Liver (tissue), 3 donors: ENCODE data around the gene PTPRN2.

ENCODE experiments used
- EGR1 ChIP-seq, 2 donors: IDR thresholded peaks; 2 replicates each; pipeline ENCODE4 v1.6.1; 2016 to 2018; ENCODE audit warnings: antibody characterized with exemption in 2 of 2, low read depth in 2 of 2
- FOXA1 ChIP-seq: IDR thresholded peaks from 2 replicates; pipeline ENCODE4 v1.6.1; 2016; ENCODE audit warnings: antibody characterized with exemption
- GABPA ChIP-seq, 2 donors: IDR thresholded peaks in 1 of 2; conservative IDR thresholded peaks in 1 of 2; 2 replicates each; pipeline ENCODE4 v1.6.1; 2016; ENCODE audit warnings: antibody characterized with exemption in 2 of 2, mild to moderate bottlenecking in 1 of 2, moderate library complexity in 1 of 2
- HNF4G ChIP-seq: IDR thresholded peaks from 2 replicates; pipeline ENCODE4 v1.6.1; 2016; ENCODE audit warnings: antibody characterized with exemption
- JUND ChIP-seq, 2 donors: IDR thresholded peaks; 2 replicates each; pipeline ENCODE4 v1.6.1; 2016; ENCODE audit warnings: antibody characterized with exemption in 2 of 2
- RAD21 ChIP-seq, 2 donors: IDR thresholded peaks; 2 replicates each; pipeline ENCODE4 v1.6.1; 2016; ENCODE audit warnings: antibody characterized with exemption in 2 of 2, mild to moderate bottlenecking in 2 of 2
- SP1 ChIP-seq: IDR thresholded peaks from 2 replicates; pipeline ENCODE4 v1.6.1; 2018; ENCODE audit warnings: antibody characterized with exemption, mild to moderate bottlenecking
- TAF1 ChIP-seq: conservative IDR thresholded peaks from 2 replicates; pipeline ENCODE4 v1.6.1; 2016; ENCODE audit warnings: antibody characterized with exemption, mild to moderate bottlenecking
- YY1 ChIP-seq: IDR thresholded peaks from 2 replicates; pipeline ENCODE4 v1.6.1; 2016; ENCODE audit warnings: antibody characterized with exemption, mild to moderate bottlenecking
- TF ChIP-seq, protein P1 (sequence below): fragments of 150-350 bp; IDR thresholded peaks from 2 replicates; pipeline ENCODE4 v1.5.1; 2017; ENCODE audit warnings: improper control_type of control experiment, low read depth, low read length; ENCODE audit not compliant: missing input control
- TF ChIP-seq, protein P2 (sequence below): IDR thresholded peaks from 2 replicates; pipeline ENCODE4 v1.6.1; 2016; ENCODE audit warnings: antibody characterized with exemption
- TF ChIP-seq, protein P3 (sequence below): IDR thresholded peaks from 2 replicates; pipeline ENCODE4 v1.6.1; 2016; ENCODE audit warnings: antibody characterized with exemption, mild to moderate bottlenecking
- TF ChIP-seq, protein P4 (sequence below): IDR thresholded peaks from 2 replicates; pipeline ENCODE4 v1.6.1; 2016; ENCODE audit warnings: antibody characterized with exemption
- donor health status: healthy.
- donor health status: healthy.

DNA sequence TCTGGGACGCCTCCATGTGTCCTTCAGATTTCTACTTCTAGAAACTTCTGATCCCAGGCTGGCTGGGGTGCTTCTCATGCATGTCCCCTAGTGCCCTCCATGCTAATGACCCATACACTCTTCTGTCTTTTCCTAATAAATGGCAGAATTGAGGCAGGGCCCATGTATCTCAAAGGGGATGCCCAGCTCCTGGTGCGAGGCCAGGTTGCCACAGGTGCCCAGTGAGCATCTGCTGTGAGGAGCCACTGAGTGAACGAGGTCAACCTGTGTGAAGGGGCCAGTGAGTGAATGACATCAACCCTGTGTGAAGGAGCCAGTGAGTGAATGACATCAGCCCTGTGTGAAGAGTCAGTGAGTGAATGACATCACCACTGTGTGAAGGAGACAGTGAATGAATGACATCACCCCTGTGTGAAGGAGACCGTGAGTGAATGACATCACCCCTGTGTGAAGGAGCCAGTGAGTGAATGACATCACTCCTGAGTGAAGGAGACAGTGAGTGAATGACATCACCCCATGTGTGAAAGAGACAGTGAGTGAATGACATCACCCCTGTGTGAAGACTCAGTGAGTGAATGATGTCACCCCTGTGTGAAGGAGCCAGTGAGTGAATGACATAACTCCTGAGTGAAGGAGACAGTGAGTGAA, 478.9 kb downstream of the PTPRN2 start:
- no peak for TF ChIP-seq JUND (IDR thresholded peaks at IDR 0.05)
- TF ChIP-seq EGR1 (IDR thresholded peaks at IDR 0.05; ENCODE audit: low read depth in 2 of 2) = no peak
- TF ChIP-seq, protein P1, sequence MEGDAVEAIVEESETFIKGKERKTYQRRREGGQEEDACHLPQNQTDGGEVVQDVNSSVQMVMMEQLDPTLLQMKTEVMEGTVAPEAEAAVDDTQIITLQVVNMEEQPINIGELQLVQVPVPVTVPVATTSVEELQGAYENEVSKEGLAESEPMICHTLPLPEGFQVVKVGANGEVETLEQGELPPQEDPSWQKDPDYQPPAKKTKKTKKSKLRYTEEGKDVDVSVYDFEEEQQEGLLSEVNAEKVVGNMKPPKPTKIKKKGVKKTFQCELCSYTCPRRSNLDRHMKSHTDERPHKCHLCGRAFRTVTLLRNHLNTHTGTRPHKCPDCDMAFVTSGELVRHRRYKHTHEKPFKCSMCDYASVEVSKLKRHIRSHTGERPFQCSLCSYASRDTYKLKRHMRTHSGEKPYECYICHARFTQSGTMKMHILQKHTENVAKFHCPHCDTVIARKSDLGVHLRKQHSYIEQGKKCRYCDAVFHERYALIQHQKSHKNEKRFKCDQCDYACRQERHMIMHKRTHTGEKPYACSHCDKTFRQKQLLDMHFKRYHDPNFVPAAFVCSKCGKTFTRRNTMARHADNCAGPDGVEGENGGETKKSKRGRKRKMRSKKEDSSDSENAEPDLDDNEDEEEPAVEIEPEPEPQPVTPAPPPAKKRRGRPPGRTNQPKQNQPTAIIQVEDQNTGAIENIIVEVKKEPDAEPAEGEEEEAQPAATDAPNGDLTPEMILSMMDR = no peak
- no peak for TF ChIP-seq TAF1
- TF ChIP-seq, protein P2, sequence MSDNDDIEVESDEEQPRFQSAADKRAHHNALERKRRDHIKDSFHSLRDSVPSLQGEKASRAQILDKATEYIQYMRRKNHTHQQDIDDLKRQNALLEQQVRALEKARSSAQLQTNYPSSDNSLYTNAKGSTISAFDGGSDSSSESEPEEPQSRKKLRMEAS = no peak
- TF ChIP-seq, protein P3, sequence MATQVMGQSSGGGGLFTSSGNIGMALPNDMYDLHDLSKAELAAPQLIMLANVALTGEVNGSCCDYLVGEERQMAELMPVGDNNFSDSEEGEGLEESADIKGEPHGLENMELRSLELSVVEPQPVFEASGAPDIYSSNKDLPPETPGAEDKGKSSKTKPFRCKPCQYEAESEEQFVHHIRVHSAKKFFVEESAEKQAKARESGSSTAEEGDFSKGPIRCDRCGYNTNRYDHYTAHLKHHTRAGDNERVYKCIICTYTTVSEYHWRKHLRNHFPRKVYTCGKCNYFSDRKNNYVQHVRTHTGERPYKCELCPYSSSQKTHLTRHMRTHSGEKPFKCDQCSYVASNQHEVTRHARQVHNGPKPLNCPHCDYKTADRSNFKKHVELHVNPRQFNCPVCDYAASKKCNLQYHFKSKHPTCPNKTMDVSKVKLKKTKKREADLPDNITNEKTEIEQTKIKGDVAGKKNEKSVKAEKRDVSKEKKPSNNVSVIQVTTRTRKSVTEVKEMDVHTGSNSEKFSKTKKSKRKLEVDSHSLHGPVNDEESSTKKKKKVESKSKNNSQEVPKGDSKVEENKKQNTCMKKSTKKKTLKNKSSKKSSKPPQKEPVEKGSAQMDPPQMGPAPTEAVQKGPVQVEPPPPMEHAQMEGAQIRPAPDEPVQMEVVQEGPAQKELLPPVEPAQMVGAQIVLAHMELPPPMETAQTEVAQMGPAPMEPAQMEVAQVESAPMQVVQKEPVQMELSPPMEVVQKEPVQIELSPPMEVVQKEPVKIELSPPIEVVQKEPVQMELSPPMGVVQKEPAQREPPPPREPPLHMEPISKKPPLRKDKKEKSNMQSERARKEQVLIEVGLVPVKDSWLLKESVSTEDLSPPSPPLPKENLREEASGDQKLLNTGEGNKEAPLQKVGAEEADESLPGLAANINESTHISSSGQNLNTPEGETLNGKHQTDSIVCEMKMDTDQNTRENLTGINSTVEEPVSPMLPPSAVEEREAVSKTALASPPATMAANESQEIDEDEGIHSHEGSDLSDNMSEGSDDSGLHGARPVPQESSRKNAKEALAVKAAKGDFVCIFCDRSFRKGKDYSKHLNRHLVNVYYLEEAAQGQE = no peak
- no peak for TF ChIP-seq RAD21 (IDR thresholded peaks at IDR 0.05)
- no peak for TF ChIP-seq YY1
- TF ChIP-seq, protein P4, sequence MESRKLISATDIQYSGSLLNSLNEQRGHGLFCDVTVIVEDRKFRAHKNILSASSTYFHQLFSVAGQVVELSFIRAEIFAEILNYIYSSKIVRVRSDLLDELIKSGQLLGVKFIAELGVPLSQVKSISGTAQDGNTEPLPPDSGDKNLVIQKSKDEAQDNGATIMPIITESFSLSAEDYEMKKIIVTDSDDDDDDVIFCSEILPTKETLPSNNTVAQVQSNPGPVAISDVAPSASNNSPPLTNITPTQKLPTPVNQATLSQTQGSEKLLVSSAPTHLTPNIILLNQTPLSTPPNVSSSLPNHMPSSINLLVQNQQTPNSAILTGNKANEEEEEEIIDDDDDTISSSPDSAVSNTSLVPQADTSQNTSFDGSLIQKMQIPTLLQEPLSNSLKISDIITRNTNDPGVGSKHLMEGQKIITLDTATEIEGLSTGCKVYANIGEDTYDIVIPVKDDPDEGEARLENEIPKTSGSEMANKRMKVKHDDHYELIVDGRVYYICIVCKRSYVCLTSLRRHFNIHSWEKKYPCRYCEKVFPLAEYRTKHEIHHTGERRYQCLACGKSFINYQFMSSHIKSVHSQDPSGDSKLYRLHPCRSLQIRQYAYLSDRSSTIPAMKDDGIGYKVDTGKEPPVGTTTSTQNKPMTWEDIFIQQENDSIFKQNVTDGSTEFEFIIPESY = no peak
- no peak for TF ChIP-seq HNF4G
- no peak for TF ChIP-seq GABPA (IDR thresholded peaks at IDR 0.05 in 1 of 2, conservative IDR thresholded peaks at IDR 0.05 in 1 of 2)
- TF ChIP-seq SP1 = no peak
- TF ChIP-seq FOXA1 = no peak
